Ishikawa (cell line): ENCODE measurements around the gene AMZ1.

Source experiments
- CEBPB ChIP-seq: IDR thresholded peaks from 2 replicates; pipeline ENCODE4 v1.6.1; 2012
- CREB1 ChIP-seq: IDR thresholded peaks from 2 replicates; pipeline ENCODE4 v1.6.1; 2012; ENCODE audit warnings: low read depth
- EGR1 ChIP-seq: IDR thresholded peaks from 2 replicates; pipeline ENCODE4 v1.6.1; 2012
- EP300 ChIP-seq: IDR thresholded peaks from 2 replicates; pipeline ENCODE4 v1.6.1; 2012; ENCODE audit warnings: borderline replicate concordance
- FOXM1 ChIP-seq: IDR thresholded peaks from 2 replicates; pipeline ENCODE4 v1.6.1; 2012; ENCODE audit warnings: low read depth, borderline replicate concordance
- NFIC ChIP-seq: IDR thresholded peaks from 2 replicates; pipeline ENCODE4 v1.6.1; 2012
- RAD21 ChIP-seq: IDR thresholded peaks from 2 replicates; pipeline ENCODE4 v1.6.1; 2012; ENCODE audit warnings: low read depth
- TAF1 ChIP-seq: IDR thresholded peaks from 2 replicates; pipeline ENCODE4 v1.6.1; 2012; ENCODE audit warnings: low read depth, mild to moderate bottlenecking
- TCF12 ChIP-seq: IDR thresholded peaks from 2 replicates; pipeline ENCODE4 v1.6.1; 2012; ENCODE audit warnings: low read depth
- TEAD4 ChIP-seq: IDR thresholded peaks from 2 replicates; pipeline ENCODE4 v1.6.1; 2012
- USF1 ChIP-seq: IDR thresholded peaks from 2 replicates; pipeline ENCODE4 v1.6.1; 2012
- YY1 ChIP-seq: IDR thresholded peaks from 2 replicates; pipeline ENCODE4 v1.6.1; 2012; ENCODE audit warnings: low read depth
- ZBTB7A ChIP-seq: IDR thresholded peaks from 2 replicates; pipeline ENCODE4 v1.6.1; 2012; ENCODE audit warnings: low read depth
- TF ChIP-seq, protein P1 (sequence below): IDR thresholded peaks from 2 replicates; pipeline ENCODE4 v1.6.1; 2012; ENCODE audit warnings: low read depth, mild to moderate bottlenecking
- TF ChIP-seq, protein P2 (sequence below): IDR thresholded peaks from 2 replicates; pipeline ENCODE4 v1.6.1; 2012

The AMZ1 gene

DNA sequence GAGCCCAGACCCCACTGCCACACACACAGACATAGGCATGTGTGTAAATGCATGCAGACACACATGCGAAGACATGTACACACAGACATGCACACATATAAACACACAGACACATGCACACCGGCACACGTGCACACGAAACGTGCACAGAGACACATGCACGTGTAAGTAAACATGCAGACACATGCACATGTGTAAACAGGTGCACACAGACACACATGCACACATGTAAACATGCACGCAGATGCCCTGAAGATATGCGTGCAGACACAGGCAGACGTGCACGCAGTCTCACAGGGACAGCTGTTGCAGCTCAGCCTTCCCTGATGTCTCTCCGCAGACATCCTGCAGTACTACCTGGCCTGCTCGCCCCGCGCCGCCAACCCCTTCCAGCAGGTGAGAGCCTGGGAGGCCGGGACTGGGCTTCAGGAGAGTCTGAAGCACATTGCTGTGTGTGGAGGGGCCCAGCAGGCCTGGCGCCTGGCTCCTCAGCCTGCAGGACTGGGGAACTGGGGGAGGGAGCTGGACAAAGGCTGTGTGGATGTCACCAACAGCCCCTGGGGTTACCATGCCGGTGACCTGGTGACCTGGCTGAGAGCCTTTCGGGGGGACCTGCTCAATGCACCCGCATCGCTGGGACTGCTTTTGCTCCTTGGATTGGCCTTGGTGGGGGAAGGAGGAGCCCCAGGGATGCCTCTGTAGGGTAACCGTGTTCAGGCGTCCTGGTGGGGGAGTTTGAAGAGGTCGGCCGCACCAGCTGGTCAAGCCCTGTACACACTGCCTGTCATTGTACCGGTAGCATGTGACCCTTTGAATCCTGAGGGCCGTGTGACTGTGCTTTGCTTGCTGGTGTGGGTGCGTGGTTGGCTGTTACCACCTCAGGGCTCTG is 35.9 kb upstream of the AMZ1 start:
- TF ChIP-seq EGR1 = no peak
- no peak for TF ChIP-seq YY1
- TF ChIP-seq, protein P1, sequence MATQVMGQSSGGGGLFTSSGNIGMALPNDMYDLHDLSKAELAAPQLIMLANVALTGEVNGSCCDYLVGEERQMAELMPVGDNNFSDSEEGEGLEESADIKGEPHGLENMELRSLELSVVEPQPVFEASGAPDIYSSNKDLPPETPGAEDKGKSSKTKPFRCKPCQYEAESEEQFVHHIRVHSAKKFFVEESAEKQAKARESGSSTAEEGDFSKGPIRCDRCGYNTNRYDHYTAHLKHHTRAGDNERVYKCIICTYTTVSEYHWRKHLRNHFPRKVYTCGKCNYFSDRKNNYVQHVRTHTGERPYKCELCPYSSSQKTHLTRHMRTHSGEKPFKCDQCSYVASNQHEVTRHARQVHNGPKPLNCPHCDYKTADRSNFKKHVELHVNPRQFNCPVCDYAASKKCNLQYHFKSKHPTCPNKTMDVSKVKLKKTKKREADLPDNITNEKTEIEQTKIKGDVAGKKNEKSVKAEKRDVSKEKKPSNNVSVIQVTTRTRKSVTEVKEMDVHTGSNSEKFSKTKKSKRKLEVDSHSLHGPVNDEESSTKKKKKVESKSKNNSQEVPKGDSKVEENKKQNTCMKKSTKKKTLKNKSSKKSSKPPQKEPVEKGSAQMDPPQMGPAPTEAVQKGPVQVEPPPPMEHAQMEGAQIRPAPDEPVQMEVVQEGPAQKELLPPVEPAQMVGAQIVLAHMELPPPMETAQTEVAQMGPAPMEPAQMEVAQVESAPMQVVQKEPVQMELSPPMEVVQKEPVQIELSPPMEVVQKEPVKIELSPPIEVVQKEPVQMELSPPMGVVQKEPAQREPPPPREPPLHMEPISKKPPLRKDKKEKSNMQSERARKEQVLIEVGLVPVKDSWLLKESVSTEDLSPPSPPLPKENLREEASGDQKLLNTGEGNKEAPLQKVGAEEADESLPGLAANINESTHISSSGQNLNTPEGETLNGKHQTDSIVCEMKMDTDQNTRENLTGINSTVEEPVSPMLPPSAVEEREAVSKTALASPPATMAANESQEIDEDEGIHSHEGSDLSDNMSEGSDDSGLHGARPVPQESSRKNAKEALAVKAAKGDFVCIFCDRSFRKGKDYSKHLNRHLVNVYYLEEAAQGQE = no peak
- TF ChIP-seq TEAD4 = no peak
- TF ChIP-seq FOXM1 = no peak
- TF ChIP-seq RAD21 = no peak
- TF ChIP-seq USF1 = no peak

DNA sequence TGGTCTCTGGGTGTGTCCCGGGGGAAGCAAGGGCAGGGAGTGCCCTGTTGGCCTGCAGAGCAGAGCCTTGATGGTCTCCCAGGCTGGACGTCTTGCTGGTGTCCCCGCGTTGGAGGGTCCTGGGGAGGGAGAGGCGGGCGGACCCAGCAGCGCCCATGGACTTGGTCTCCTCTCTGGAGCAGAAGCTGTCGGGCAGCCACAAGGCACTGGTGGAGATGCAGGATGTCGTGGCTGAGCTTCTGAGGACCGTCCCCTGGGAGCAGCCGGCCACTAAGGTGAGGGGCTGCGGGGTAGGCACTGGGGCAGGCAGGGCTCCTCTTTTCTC is 35.3 kb upstream of the AMZ1 start:
- TF ChIP-seq TAF1 (no peak), EP300 (no peak), YY1 (no peak), TCF12 (no peak), CEBPB (no peak), NFIC (no peak), RAD21 (no peak), TEAD4 (no peak), USF1 (no peak), CREB1 (no peak), FOXM1 (no peak), EGR1 (no peak)

GRCh38 chr7:2654059-2654458 is 33.9 kb upstream of the AMZ1 start:
- TF ChIP-seq CREB1 (no peak), CEBPB (no peak), EP300 (no peak), TCF12 (no peak), FOXM1 (no peak), ZBTB7A (no peak), USF1 (no peak), RAD21 (no peak), YY1 (no peak), EGR1 (no peak), TAF1 (no peak), TEAD4 (no peak)
- TF ChIP-seq, protein P2, sequence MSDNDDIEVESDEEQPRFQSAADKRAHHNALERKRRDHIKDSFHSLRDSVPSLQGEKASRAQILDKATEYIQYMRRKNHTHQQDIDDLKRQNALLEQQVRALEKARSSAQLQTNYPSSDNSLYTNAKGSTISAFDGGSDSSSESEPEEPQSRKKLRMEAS = no peak
- TF ChIP-seq, protein P1 = no peak

DNA sequence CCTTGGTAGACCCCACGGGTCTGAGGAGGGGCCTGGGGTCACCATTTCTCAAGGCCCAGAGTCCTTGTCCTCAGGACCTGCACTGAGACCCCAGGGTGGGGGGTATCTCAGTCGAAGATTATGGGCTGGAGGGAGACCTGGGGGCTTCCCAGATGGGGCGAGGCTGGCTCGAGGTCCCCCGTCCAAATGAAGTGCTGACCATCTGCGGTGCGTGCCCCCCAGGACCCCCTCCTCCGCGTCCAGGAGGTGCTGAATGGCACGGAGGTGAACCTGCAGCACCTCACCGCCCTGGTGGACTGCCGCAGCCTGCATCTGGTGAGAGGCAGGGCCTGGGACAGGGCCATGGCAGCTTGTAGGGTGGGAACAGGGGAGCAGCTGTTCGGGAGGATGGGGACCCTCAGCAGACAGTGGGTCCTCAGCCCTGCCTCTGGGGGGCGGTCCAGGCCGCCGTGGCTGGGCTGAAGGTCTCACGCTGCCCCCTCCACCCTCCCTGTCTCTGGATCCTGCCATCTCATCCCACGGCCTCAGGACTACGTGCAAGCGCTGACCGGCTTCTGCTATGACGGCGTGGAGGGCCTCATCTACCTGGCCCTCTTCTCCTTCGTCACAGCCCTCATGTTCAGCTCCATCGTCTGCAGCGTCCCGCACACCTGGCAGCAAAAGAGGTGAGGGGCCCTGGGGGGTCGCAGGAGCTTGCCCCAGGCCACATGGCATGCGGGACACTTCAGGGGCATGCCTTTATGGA is 32.0 kb upstream of the AMZ1 start:
- TF ChIP-seq ZBTB7A (0 out of 2 replicates have a peak, but pooled peaks have one; percentile 13), TCF12 (no peak)

DNA sequence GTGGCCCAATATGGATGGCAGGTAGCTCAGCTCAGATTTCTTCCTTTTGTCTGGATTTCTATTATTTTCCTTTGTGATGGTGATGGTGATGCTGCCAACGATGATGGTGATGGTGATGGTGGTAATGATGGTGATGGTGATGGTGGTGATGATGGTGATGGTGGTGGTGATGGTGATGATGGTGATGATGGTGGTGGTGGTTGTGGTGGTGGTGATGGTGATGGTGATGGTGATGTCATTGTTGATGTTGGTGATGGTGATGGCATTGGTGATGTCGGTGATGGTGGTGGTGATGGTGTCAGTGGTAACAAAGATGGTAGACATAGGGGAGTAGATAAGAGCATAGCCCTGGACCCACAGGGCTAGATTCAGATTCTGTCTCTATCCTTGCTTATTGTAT is 30.8 kb upstream of the AMZ1 start:
- TF ChIP-seq RAD21 = no peak
